Upper lobe of left lung (tissue), 6 donors: ENCODE results near the gene GADD45A. TPM values are rescaled to one million over a fixed set of nuclear protein-coding genes. Genes with fewer than 3 reads are reported as not detected.

Experiments
- ATAC-seq, 2 donors: fragments of 200-7000 bp; cut with Tn5 transposase; one replicate each; pipeline ENCODE4 v1.9.1; 2022; ENCODE audit warnings: mild to moderate bottlenecking in 2 of 2, moderate library complexity in 2 of 2; ENCODE audit not compliant: low FRiP score in 2 of 2
- DNase-seq, 2 donors: peaks; one replicate each; pipeline ENCODE4 v3.0.0-alpha.2; 2019 to 2020
- H3K27ac ChIP-seq, 4 donors: fragments of 200-600 bp; sonication (generic); one replicate each; pipeline ENCODE4 v1.5.1; 2016 to 2019
- H3K27me3 ChIP-seq, 4 donors: fragments of 200-600 bp; sonication (generic); one replicate each; pipeline ENCODE4 v1.5.1; 2017 to 2019
- H3K36me3 ChIP-seq, 4 donors: fragments of 200-600 bp; sonication (generic); one replicate each; pipeline ENCODE4 v1.5.1; 2016 to 2019
- H3K4me1 ChIP-seq, 4 donors: fragments of 200-600 bp; sonication (generic); one replicate each; pipeline ENCODE4 v1.5.1; 2018 to 2019
- H3K4me3 ChIP-seq, 4 donors: fragments of 200-600 bp; sonication (generic); one replicate each; pipeline ENCODE4 v1.5.1; 2017 to 2019; ENCODE audit warnings: mild to moderate bottlenecking in 2 of 4, moderate library complexity in 1 of 4
- H3K9me3 ChIP-seq, 4 donors: fragments of 200-600 bp; sonication (generic); one replicate each; pipeline ENCODE4 v1.5.1; 2018 to 2019
- EP300 ChIP-seq, 4 donors: sonication (generic); formaldehyde crosslinking; IDR thresholded peaks; one replicate each; pipeline ENCODE4 v1.5.1; 2017; ENCODE audit warnings: antibody characterized with exemption in 4 of 4, control low read depth in 2 of 4
- POLR2A ChIP-seq, 4 donors: fragments of 450-650 bp; IDR thresholded peaks; one replicate each; pipeline ENCODE4 v1.5.1; 2016 to 2017; ENCODE audit warnings: antibody characterized with exemption in 4 of 4, mild to moderate bottlenecking in 2 of 4
- POLR2AphosphoS5 ChIP-seq, 2 donors: sonication (generic); formaldehyde crosslinking; IDR thresholded peaks; one replicate each; pipeline ENCODE4 v1.5.1; 2017; ENCODE audit warnings: antibody characterized with exemption in 2 of 2
- WGBS, 2 donors: methylation state at CpG; one replicate each; pipeline ENCODE4 v1.1.5; 2017 to 2018; 5-methylcytosine and 5-hydroxymethylcytosine counted together
- total RNA-seq, 6 donors: library from RNA; depleted of rRNA in 4 of 6; stranded (reverse); fragments of >200 nt in 4 of 6; gene quantifications; one replicate each; pipeline versions ENCODE4 v1.1.0 to v1.2.1, GENCODE V29; 2016 to 2021
- TF ChIP-seq, protein P1 (sequence below), 6 experiments: fragments of 450-650 bp in 4 of 6; fragments of 200-600 bp in 2 of 6; sonication (generic) in 2 of 6; IDR thresholded peaks; one replicate each; pipeline ENCODE4 v1.5.1; 2016 to 2019; ENCODE audit warnings: antibody characterized with exemption in 6 of 6
- donor health status: DM: no; HTN: no; CAD: no; lungs with moderate emphysema.
- donor health status: DM: no; HTN: yes; CAD: no; lungs with severe emphysema.

The GADD45A gene
- total RNA-seq, 6 donors from 2014 or later = 21.7 to 45.6 (median 28.2) TPM

DNA sequence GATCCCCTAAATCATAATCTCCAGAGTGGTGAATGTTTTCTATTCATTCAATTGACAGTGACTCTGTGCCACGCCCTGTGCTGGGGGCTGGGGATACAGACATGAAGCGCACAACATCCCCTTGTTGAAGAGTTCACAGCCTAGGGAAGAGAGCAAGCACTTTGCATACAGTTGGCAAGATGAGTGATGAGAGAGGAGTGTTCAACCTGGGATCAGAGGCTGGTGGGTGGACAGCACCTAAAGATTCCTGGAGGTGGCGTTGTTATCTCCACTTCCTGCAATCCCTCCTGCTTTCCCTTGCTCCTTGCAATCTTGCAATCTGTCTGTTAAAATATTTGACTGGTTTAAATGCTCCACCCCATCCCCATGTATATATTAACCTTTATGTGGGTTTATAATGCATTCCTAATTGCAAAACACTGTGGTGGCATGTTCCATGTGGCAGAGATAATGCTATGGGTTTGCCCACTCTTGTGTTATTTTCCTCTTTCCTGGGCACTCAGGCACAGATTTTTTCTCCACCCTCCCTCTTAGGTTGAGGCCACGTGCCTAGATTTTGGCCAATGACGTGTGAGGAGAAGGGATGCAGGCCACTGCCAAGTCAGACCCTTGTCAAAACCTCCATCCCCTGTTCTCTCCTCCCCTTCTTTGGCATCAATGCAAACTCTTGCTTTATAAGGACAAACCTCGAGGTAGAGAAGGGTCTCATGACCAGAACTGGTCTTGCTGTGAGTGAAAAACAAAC, 36.2 kb upstream of the GADD45A start:
- H3K4me1 ChIP-seq = peaks cover 12 to 14% (median 14%) of the 10 kb centered on the region in 4 donors
- ATAC-seq (no peak), DNase-seq (no peak)
- no peak overlapping the region for H3K4me3 ChIP-seq
- H3K27me3 ChIP-seq = no peaks in the 10 kb centered on the region
- WGBS, 2 donors = 72 to 75% methylated on average over 6 of the region's 6 CpGs
- TF ChIP-seq POLR2A (IDR thresholded peaks at IDR 0.05) (no peak), EP300 (IDR thresholded peaks at IDR 0.05) (no peak), POLR2AphosphoS5 (IDR thresholded peaks at IDR 0.05) (no peak)
- TF ChIP-seq, protein P1, sequence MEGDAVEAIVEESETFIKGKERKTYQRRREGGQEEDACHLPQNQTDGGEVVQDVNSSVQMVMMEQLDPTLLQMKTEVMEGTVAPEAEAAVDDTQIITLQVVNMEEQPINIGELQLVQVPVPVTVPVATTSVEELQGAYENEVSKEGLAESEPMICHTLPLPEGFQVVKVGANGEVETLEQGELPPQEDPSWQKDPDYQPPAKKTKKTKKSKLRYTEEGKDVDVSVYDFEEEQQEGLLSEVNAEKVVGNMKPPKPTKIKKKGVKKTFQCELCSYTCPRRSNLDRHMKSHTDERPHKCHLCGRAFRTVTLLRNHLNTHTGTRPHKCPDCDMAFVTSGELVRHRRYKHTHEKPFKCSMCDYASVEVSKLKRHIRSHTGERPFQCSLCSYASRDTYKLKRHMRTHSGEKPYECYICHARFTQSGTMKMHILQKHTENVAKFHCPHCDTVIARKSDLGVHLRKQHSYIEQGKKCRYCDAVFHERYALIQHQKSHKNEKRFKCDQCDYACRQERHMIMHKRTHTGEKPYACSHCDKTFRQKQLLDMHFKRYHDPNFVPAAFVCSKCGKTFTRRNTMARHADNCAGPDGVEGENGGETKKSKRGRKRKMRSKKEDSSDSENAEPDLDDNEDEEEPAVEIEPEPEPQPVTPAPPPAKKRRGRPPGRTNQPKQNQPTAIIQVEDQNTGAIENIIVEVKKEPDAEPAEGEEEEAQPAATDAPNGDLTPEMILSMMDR (IDR thresholded peaks at IDR 0.05) = no peak
- no peaks in the 10 kb centered on the region for H3K9me3 ChIP-seq
- no peaks in the 10 kb centered on the region for H3K36me3 ChIP-seq
- no peak overlapping the region for H3K27ac ChIP-seq

DNA sequence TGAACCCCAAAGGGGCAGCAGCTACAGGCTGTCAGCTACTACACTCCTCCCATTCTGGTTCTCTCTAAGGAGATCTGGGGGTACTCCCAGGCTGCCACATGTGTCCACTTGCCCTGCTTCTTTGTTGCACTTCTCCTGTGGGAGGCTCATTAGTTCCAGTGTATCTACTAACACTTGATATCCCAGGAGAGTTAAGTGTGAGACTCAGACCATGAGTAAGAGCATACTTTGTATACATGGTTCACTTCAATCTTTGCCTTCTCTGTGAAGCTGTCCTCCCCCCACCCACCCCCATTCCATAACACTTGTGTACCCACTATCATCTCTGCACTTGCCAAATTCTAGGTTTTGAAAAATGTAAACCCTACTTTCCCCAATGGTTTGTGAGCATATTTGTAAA, 34.9 kb upstream of the GADD45A start:
- Histone ChIP-seq H3K9me3 (no peaks in the 10 kb centered on the region), H3K36me3 (no peaks in the 10 kb centered on the region), H3K4me1 (peaks cover 12 to 14% (median 14%) of the 10 kb centered on the region in 4 donors), H3K27ac (no peak overlapping the region), H3K27me3 (no peaks in the 10 kb centered on the region), H3K4me3 (no peak overlapping the region)
- ATAC-seq (no peak), DNase-seq (no peak)
- TF ChIP-seq, protein P1 (IDR thresholded peaks at IDR 0.05) = no peak
- TF ChIP-seq EP300 (IDR thresholded peaks at IDR 0.05) (no peak), POLR2AphosphoS5 (IDR thresholded peaks at IDR 0.05) (no peak), POLR2A (IDR thresholded peaks at IDR 0.05) (no peak)

DNA sequence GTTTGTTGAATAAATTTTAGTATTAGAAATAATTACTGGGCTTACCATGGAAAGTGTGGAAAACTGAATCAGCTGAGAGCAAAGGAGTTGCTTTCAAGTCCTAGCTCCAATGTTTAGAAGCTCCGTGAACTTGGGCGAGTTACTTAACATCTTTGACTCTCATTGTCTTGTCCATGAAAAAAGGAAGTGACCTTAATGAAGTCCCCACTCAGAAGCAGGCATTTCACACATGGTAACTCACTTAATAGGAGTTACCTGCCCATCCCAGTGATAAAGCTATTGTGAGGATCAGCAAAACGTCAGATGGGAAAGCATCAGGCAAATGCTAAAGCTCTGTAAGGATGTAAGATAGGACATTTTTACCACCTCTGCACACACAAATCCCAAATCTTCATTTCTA, 34.0 kb upstream of the GADD45A start:
- H3K36me3 ChIP-seq = no peaks in the 10 kb centered on the region
- WGBS, 2 donors = 57 to 78% methylated on average over 3 of the region's 3 CpGs
- no peak for DNase-seq
- no peak overlapping the region for H3K27ac ChIP-seq
- no peak for TF ChIP-seq EP300 (IDR thresholded peaks at IDR 0.05)
- TF ChIP-seq POLR2AphosphoS5 (IDR thresholded peaks at IDR 0.05) = no peak
- TF ChIP-seq, protein P1 (IDR thresholded peaks at IDR 0.05) = no peak
- TF ChIP-seq POLR2A (IDR thresholded peaks at IDR 0.05) = no peak
- H3K4me3 ChIP-seq = no peak overlapping the region
- no peaks in the 10 kb centered on the region for H3K9me3 ChIP-seq
- ATAC-seq = no peak
- peaks cover 9 to 12% (median 10%) of the 10 kb centered on the region in 4 donors for H3K4me1 ChIP-seq
- H3K27me3 ChIP-seq = no peaks in the 10 kb centered on the region

DNA sequence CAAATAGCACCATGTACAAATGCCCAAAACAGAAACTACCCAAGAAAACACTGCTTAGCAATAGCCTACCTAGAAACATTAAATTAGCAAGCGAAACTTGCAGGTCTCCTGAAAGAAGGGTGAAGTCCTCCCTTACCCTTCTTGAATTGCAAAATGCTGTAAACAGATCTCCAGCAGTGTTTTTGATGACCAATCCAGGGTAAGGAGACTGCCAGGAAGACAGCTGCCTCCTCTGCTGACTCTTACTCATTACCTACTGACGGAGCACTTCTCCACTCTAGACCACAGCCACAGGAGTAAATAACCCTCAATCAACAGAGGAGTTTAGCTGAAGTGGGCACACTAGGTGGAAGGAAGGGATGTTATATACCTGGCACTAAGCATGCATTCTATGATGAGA, 32.2 kb upstream of the GADD45A start:
- no peaks in the 10 kb centered on the region for H3K9me3 ChIP-seq
- TF ChIP-seq POLR2A (IDR thresholded peaks at IDR 0.05) = no peak
- peak in 1 of 4 donors; percentile 5 for TF ChIP-seq EP300 (IDR thresholded peaks at IDR 0.05)
- TF ChIP-seq, protein P1 (IDR thresholded peaks at IDR 0.05) = no peak
- TF ChIP-seq POLR2AphosphoS5 (IDR thresholded peaks at IDR 0.05) = no peak
- 61 to 63% methylated on average over 2 of the region's 2 CpGs for WGBS, 2 donors
- no peaks in the 10 kb centered on the region for H3K36me3 ChIP-seq
- DNase-seq (no peak), ATAC-seq (peak in 1 of 2 donors; percentile 36)
- H3K27ac ChIP-seq = no peak overlapping the region
- H3K4me3 ChIP-seq = no peak overlapping the region
- no peaks in the 10 kb centered on the region for H3K27me3 ChIP-seq
- no peaks in the 10 kb centered on the region for H3K4me1 ChIP-seq

DNA sequence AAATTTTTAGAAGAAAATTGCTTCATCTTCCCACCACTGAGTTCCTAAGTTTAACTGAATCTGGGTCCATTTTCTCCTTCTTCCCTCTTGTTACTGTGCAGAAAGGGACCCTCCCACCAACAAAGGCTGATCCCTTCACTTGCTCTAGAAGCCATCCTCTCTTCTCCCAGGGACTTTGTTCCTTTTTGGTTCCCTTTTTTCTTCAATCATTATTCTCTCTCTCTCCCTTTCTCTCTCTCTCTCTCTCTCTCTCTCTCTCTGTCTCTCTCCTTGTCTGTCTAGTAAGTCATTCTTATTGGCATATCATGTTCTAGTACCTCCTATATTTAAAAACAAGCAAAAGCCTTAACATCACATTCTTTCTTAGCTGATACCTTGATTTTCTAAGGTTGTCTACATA, 31.7 kb upstream of the GADD45A start:
- Histone ChIP-seq H3K36me3 (no peaks in the 10 kb centered on the region), H3K27ac (no peak overlapping the region), H3K27me3 (no peaks in the 10 kb centered on the region), H3K4me3 (no peak overlapping the region), H3K4me1 (no peaks in the 10 kb centered on the region), H3K9me3 (no peaks in the 10 kb centered on the region)
- ATAC-seq (no peak), DNase-seq (no peak)
- TF ChIP-seq, protein P1 (IDR thresholded peaks at IDR 0.05) = no peak
- no peak for TF ChIP-seq POLR2AphosphoS5 (IDR thresholded peaks at IDR 0.05)
- no peak for TF ChIP-seq EP300 (IDR thresholded peaks at IDR 0.05)
- TF ChIP-seq POLR2A (IDR thresholded peaks at IDR 0.05) = no peak
